HS-5 (cell line): ENCODE data around the gene GNAZ.
A peak's percentile ranks its signal among the peaks of the same experiment; 100 is the strongest.
"Not testable (repeated sequence)": the region's sequence is repeated elsewhere in the genome, so short reads cannot be mapped to it uniquely, and the experiment has no call there.

Experiments used
- DNase-seq: peaks from one replicate; pipeline ENCODE4 v3.0.0-alpha.2; 2012; ENCODE audit warnings: low read depth

GNAZ gene

GRCh38 chr22:23133922-23134321 lies 63.6 kb downstream of the GNAZ start:
- no peak for DNase-seq

- not testable (repeated sequence) for DNase-seq
These were observed 66.7 kb downstream of the GNAZ start for GRCh38 chr22:23136991-23137390.

- no peak for DNase-seq
These were observed 67.1 kb downstream of the GNAZ start for GRCh38 chr22:23137468-23137867.

GRCh38 chr22:23137905-23138561 lies 67.7 kb downstream of the GNAZ start:
- DNase-seq, result no peak

- DNase-seq, result no peak
These were observed 68.5 kb downstream of the GNAZ start for GRCh38 chr22:23138584-23139435.

GRCh38 chr22:23140385-23140784 lies 70.1 kb downstream of the GNAZ start:
- no peak for DNase-seq

GRCh38 chr22:23142546-23143105 lies 72.3 kb downstream of the GNAZ start:
- no peak for DNase-seq

GRCh38 chr22:23143119-23143518 lies 72.8 kb downstream of the GNAZ start:
- DNase-seq, result no peak

- no peak for DNase-seq
These were observed 74.1 kb downstream of the GNAZ start for GRCh38 chr22:23144432-23144831.

- peak; percentile 94 for DNase-seq
These were observed 74.9 kb downstream of the GNAZ start, which contains the start of gene RAB36 for GRCh38 chr22:23144932-23145877. Gene RAB36, plus strand, starts transcription at chr22:23145477. Its CDS starts 1,140 bp downstream, at chr22:23146617.

- DNase-seq, result no peak
These were observed 75.7 kb downstream of the GNAZ start for GRCh38 chr22:23145878-23146470.

GRCh38 chr22:23146478-23147205 lies 76.3 kb downstream of the GNAZ start:
- DNase-seq, result no peak

- DNase-seq, result no peak
These were observed 77.5 kb downstream of the GNAZ start for GRCh38 chr22:23147617-23148387.

GRCh38 chr22:23149743-23150238 lies 79.5 kb downstream of the GNAZ start:
- no peak for DNase-seq

- no peak for DNase-seq
These were observed 80.4 kb downstream of the GNAZ start for GRCh38 chr22:23150762-23151161.

- DNase-seq, result no peak
These were observed 81.5 kb downstream of the GNAZ start for GRCh38 chr22:23151827-23152226.

GRCh38 chr22:23152238-23153114 lies 82.2 kb downstream of the GNAZ start:
- no peak for DNase-seq

- no peak for DNase-seq
These were observed 83.7 kb downstream of the GNAZ start for GRCh38 chr22:23153994-23154393.

GRCh38 chr22:23154461-23154860 lies 84.1 kb downstream of the GNAZ start:
- no peak for DNase-seq
